Activated CD4-positive, CD25-positive, alpha-beta regulatory T cell (primary cell): ENCODE data around the gene IL18BP.

Source experiments
- DNase-seq, 4 experiments: peaks; one replicate each; lab custom pipeline; 2025; lab: John Stamatoyannopoulos, UW

The IL18BP gene

GRCh38 chr11:71996946-71997345 lies 1.8 kb upstream of the IL18BP start:
- DNase-seq, result no peak

GRCh38 chr11:71997594-71997993 lies 1.1 kb upstream of the IL18BP start:
- DNase-seq, result no peak

GRCh38 chr11:71998061-71998460 lies 648 bp upstream of the IL18BP start:
- DNase-seq, result no peak

DNA sequence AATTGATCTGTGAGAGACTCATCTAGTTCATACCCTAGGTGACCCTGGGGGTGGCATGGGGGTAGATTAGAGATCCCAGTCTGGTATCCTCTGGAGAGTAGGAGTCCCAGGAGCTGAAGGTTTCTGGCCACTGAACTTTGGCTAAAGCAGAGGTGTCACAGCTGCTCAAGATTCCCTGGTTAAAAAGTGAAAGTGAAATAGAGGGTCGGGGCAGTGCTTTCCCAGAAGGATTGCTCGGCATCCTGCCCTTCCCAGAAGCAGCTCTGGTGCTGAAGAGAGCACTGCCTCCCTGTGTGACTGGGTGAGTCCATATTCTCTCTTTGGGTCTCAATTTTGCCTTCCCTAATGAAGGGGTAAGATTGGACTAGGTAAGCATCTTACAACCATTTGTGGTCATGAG lies 653 bp downstream of the IL18BP start:
- DNase-seq, result no peak

DNA sequence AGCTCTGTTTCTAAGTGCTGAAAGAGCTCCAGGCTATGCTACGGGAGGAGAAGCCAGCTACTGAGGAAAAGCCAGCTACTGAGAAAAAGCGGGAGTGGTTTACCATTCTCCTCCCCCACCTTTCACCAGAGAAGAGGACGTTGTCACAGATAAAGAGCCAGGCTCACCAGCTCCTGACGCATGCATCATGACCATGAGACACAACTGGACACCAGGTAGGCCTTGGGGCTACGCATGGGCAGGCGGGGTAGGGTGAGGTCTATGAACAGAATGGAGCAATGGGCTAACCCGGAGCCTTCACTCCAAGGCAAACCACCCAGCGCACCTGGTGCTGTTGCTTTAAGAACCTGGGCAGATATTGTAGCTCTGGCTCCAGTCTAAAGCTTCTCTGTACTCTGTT lies 1.1 kb downstream of the IL18BP start:
- DNase-seq, result no peak

DNA sequence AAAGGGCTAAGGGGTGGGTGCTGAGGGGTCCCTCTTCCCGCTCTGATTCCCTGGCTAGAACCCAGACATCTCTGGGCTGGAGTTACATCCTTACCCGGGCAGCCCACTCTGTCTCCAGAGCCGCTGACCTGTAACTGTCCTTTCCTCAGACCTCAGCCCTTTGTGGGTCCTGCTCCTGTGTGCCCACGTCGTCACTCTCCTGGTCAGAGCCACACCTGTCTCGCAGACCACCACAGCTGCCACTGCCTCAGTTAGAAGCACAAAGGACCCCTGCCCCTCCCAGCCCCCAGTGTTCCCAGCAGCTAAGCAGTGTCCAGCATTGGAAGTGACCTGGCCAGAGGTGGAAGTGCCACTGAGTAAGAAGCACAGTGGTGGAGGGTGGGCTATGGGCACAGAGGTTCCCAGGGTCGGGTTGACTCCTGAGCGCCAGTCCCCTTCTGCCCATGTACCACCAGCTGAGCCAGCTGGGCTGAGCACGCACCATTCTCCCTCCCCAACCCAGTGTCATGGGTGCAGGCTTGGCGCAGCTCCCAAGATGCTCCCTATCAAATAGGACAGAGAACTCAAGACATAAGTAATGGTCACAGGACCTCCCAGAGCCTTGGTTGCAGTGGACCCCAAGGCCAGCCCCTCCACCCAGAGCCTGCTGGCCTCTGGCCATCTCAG lies 1.6 kb downstream of the IL18BP start:
- DNase-seq, result no peak

DNA sequence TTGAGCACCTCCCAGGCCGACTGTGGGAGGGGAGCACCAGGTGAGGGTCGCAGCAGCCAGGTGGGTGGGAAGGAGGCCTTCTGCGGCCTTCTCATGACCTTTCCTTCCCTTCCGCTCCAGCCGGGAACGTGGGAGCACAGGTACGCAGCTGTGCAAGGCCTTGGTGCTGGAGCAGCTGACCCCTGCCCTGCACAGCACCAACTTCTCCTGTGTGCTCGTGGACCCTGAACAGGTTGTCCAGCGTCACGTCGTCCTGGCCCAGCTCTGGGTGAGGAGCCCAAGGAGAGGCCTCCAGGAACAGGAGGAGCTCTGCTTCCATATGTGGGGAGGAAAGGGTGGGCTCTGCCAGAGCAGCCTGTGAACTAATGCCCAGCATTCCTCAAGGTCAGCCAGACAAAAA lies 2.6 kb downstream of the IL18BP start:
- no peak for DNase-seq

- DNase-seq, result no peak
Observed at GRCh38 chr11:72001834-72002591, 3.3 kb downstream of the IL18BP start.

GRCh38 chr11:72002841-72003775 lies 4.4 kb downstream of the IL18BP start:
- no peak for DNase-seq

- no peak for DNase-seq
Observed at GRCh38 chr11:72003776-72004171, 5.1 kb downstream of the IL18BP start.

DNA sequence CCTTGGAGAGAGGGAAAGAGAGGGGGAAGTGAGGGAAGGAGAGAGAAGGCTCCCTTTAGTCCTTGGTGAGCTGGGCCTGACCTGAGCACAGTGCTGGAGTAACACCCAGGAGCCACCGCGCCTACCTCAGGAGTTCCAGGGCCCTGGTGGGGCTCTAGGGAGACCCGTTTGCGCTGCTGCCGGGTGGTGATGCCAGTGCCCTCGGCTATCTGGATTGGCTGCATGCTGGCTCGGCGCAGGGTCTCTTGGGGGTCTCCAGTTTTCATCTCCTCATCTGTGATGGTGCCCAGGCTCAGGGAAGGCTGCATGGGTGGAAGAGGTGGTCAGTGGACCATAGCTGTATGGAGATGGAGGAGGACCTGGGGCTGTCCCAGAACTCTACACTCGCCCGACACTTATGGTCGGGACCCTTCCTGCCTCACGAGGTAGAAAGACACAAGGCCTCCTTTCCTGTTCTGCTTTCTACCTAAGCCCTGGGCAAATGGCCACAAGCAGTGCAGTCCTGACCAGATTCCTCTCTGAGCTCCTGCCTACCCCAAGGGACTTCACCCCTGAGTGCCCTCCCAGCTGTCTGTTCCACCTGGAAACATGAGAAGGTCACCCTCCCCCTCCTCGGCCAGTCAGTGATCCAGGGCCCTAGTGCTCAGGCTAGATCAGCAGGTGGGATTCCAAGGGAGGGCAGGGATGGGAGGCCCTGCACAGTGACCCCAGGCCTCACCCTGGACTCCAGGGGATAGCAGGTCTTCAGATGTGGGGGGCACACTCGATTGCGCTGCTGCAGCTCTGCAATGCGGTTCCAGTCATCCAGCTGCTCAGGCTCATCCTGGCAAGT lies 6.0 kb downstream of the IL18BP start:
- no peak for DNase-seq

- DNase-seq, result no peak
Observed at GRCh38 chr11:72005347-72006260, 6.9 kb downstream of the IL18BP start.

GRCh38 chr11:72006309-72007088 lies 7.8 kb downstream of the IL18BP start:
- DNase-seq, result no peak

DNA sequence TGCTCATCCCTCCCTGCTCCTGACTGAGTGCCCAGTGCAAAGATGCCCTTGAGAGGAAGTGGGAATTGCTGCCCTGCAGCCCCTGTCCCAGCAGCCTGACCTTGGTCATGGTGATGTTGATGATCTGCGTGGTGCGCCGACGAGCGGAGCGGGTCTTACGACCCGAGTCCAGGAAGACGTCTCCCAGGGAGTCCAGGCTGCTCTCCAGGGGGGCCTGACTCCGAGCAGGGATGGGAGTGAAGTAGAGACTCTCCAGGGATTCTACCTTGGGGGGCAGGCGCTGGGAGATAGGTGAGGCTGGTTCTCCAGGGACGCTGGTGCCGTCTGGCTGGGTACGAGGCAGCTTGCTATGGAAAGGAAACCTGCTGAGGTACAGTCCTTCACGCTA lies 8.4 kb downstream of the IL18BP start:
- DNase-seq, result no peak

GRCh38 chr11:72007587-72007986 lies 8.9 kb downstream of the IL18BP start:
- DNase-seq, result no peak

- no peak for DNase-seq
Observed at GRCh38 chr11:72008728-72009127, 10.0 kb downstream of the IL18BP start.

- DNase-seq, result no peak
Observed at GRCh38 chr11:72009156-72009555, 10.4 kb downstream of the IL18BP start.

GRCh38 chr11:72010529-72011233 lies 12.0 kb downstream of the IL18BP start:
- no peak for DNase-seq

- no peak for DNase-seq
Observed at GRCh38 chr11:72012091-72012630, 13.5 kb downstream of the IL18BP start.
